Kidney epithelial cell (primary cell): Measurements from ENCODE around the gene RAB39A. TPM values are rescaled to one million over a fixed set of nuclear protein-coding genes. Genes with fewer than 3 reads are reported as not detected.

ENCODE experiments used
- DNase-seq: peaks from one replicate; pipeline ENCODE4 v3.0.0-alpha.2; 2010; ENCODE audit warnings: low read depth
- H3K27me3 ChIP-seq: 2 replicates; pipeline ENCODE4 v1.6.0; 2011; ENCODE audit warnings: low read length; ENCODE audit not compliant: control insufficient read depth, insufficient read depth
- H3K36me3 ChIP-seq: 2 replicates; pipeline ENCODE4 v1.5.1; 2011; ENCODE audit warnings: low read length; ENCODE audit not compliant: control insufficient read depth, insufficient read depth
- H3K4me3 ChIP-seq: 2 replicates; pipeline ENCODE4 v1.5.1; 2011; ENCODE audit warnings: low read depth, mild to moderate bottlenecking, control low read depth, low read length
- CTCF ChIP-seq: IDR thresholded peaks from 2 replicates; pipeline ENCODE4 v1.5.1; 2011; ENCODE audit warnings: mild to moderate bottlenecking, moderate library complexity, low read length, control low read depth, inconsistent platforms; ENCODE audit not compliant: insufficient read depth, poor library complexity, severe bottlenecking
- total RNA-seq: library from RNA; depleted of rRNA; stranded (reverse); fragments of >200 nt; gene quantifications from 2 replicates; pipeline ENCODE4 v1.2.3, GENCODE V29; 2015

RAB39A gene
- total RNA-seq, 1 donor from 2014 or later = 1.3 TPM

DNA sequence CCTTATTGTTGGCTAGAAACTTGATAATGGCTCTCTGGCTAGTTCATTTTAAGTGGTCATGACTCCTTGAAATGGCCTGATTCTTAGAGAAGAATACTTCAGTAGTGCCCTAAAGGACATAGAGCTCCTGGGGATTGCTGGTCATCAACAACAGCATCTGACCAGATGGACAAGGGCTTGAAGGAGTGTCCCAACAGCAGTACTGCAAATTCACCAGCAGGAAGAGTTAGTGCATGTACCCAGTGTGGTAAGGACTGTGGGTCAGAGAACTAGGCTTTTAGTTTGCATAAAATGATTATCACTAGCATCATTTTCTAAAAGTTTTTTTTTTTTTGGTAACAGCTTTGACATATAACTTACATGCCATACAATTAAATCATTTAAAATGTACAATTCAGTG is 41.0 kb downstream of the RAB39A start:
- no peak for DNase-seq
- Histone ChIP-seq H3K4me3 (no peak overlapping the region), H3K27me3 (no peaks in the 10 kb centered on the region), H3K36me3 (no peaks in the 10 kb centered on the region)
- no peak for TF ChIP-seq CTCF

DNA sequence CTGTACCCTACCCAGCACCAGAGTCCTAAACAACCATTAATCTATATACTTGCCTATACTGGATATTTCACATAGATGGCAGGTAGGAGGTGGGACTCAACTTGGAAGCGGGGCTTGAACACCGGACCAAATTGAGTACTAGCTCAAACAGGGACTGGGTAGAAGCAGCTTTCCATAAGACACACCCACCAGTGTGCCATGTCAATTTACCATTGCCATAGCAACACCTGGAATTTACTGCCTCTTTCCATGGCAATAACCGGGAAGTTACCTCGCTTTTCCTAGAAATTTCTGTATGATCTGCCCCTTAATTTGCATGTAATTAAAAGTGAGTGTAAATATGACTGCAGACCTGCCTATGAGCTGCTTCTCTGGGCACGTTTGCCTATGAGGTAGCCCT is 41.8 kb downstream of the RAB39A start:
- DNase-seq = no peak
- Histone ChIP-seq H3K36me3 (no peaks in the 10 kb centered on the region), H3K4me3 (no peak overlapping the region), H3K27me3 (no peaks in the 10 kb centered on the region)
- no peak for TF ChIP-seq CTCF

DNA sequence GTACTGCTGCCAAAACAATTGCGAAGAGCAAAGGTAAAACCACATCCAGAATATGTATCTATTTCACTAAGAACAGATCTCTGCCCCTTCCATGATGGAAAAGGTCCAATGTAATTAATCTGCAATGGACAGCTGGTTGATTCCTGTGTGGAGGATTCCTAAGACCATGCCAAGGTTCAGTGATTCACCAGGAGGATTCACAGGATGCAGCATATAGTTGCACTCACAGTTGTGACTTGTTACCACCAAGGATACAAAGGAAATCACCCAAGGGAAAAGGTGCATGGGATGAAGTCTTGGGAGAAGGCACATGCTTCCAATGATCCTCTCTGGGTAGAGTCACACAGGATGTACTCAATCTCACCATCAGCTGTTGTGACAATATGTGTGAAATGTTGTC is 45.4 kb downstream of the RAB39A start:
- Histone ChIP-seq H3K36me3 (no peaks in the 10 kb centered on the region), H3K4me3 (no peak overlapping the region), H3K27me3 (no peaks in the 10 kb centered on the region)
- DNase-seq = no peak
- no peak for TF ChIP-seq CTCF

- H3K4me3 ChIP-seq = no peak overlapping the region
- H3K36me3 ChIP-seq = no peaks in the 10 kb centered on the region
- no peak for DNase-seq
- TF ChIP-seq CTCF = no peak
- H3K27me3 ChIP-seq = no peaks in the 10 kb centered on the region
Measured at GRCh38 chr11:107988397-107989158, 60.3 kb downstream of the RAB39A start.

GRCh38 chr11:107991868-107992414 is 63.7 kb downstream of the RAB39A start:
- no peak for TF ChIP-seq CTCF
- no peak for DNase-seq
- H3K36me3 ChIP-seq = no peaks in the 10 kb centered on the region
- no peaks in the 10 kb centered on the region for H3K27me3 ChIP-seq
- no peak overlapping the region for H3K4me3 ChIP-seq

DNA sequence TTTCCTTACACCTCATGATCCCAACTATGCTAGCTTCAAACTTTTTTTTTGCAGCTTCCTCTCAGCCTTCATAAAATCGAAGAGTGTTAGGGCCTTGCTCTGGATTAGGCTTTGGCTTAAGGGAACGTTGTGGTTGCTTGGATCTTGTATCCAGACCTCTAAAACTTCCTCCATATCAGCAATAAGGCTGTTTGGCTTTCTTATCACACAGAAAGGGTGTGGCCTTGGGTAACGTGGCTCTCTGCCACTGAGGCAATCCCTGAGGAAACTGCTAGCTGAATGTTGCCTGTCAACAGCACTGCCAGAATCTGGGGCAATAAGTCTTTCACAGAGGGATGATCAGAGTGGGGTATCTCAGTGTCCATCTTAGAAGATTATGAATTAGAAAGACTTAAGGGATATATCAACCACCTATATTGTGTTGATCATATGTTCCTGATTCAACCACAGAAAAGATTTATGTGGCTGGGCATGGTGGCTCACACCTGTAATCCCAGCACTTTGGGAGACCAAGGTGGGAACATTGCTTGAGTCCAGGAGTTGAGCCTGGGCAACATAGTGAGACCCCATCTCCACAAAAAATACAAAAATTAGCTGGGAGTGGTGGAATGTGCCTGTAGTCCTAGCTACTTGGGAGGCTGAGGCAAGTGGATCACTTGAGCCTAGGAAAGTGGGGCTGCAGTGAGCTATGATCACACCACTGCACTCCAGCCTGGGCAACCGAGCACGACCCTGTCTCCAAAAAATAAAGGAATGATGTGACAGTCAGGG is 67.9 kb downstream of the RAB39A start:
- no peaks in the 10 kb centered on the region for H3K36me3 ChIP-seq
- H3K4me3 ChIP-seq = no peak overlapping the region
- no peaks in the 10 kb centered on the region for H3K27me3 ChIP-seq
- no peak for DNase-seq
- TF ChIP-seq CTCF = no peak
